22Rv1 (cell line): Measurements from ENCODE around the gene BAHCC1.

Experiments used
- H3K27ac ChIP-seq: fragments of 450-650 bp; 2 replicates; pipeline ENCODE4 v1.5.1; 2017
- CTCF ChIP-seq: fragments of 450-650 bp; IDR thresholded peaks from 2 replicates; pipeline ENCODE4 v1.5.1; 2017; ENCODE audit warnings: mild to moderate bottlenecking
- ZFX ChIP-seq: fragments of 450-650 bp; IDR thresholded peaks from 2 replicates; pipeline ENCODE4 v1.6.1; 2017; ENCODE audit warnings: antibody characterized with exemption, borderline replicate concordance

Gene BAHCC1

GRCh38 chr17:81402981-81403467 lies 7.8 kb downstream of the BAHCC1 start:
- TF ChIP-seq ZFX (no peak), CTCF (no peak)
- peak overlapping the region; percentile 100 for H3K27ac ChIP-seq

GRCh38 chr17:81403671-81404534 lies 8.6 kb downstream of the BAHCC1 start:
- TF ChIP-seq CTCF (no peak), ZFX (no peak)
- H3K27ac ChIP-seq = peak overlapping the region; percentile 100

GRCh38 chr17:81404558-81405165 lies 9.4 kb downstream of the BAHCC1 start:
- TF ChIP-seq ZFX (no peak), CTCF (no peak)
- H3K27ac ChIP-seq = peak overlapping the region; percentile 100; the same call in 1 of the 2 replicates

- TF ChIP-seq ZFX (no peak), CTCF (no peak)
These were observed 10.2 kb downstream of the BAHCC1 start for GRCh38 chr17:81405411-81405872.

GRCh38 chr17:81406117-81406953 lies 11.1 kb downstream of the BAHCC1 start:
- peak overlapping the region; percentile 5; the same call in 1 of the 2 replicates for H3K27ac ChIP-seq
- TF ChIP-seq CTCF (no peak), ZFX (no peak)

More at GRCh38 chr17:81405411-81405872, 10.2 kb downstream of the BAHCC1 start:
- peak overlapping the region; percentile 100; the same call in 1 of the 2 replicates for H3K27ac ChIP-seq

- H3K27ac ChIP-seq = 0 out of 2 replicates have a peak overlapping the region, but pooled peaks have one; percentile 5
- TF ChIP-seq CTCF = no peak
- TF ChIP-seq ZFX = no peak
These were observed 12.8 kb downstream of the BAHCC1 start for GRCh38 chr17:81408049-81408448.
